ENCODE data around the gene NFATC2.

Gene NFATC2

DNA sequence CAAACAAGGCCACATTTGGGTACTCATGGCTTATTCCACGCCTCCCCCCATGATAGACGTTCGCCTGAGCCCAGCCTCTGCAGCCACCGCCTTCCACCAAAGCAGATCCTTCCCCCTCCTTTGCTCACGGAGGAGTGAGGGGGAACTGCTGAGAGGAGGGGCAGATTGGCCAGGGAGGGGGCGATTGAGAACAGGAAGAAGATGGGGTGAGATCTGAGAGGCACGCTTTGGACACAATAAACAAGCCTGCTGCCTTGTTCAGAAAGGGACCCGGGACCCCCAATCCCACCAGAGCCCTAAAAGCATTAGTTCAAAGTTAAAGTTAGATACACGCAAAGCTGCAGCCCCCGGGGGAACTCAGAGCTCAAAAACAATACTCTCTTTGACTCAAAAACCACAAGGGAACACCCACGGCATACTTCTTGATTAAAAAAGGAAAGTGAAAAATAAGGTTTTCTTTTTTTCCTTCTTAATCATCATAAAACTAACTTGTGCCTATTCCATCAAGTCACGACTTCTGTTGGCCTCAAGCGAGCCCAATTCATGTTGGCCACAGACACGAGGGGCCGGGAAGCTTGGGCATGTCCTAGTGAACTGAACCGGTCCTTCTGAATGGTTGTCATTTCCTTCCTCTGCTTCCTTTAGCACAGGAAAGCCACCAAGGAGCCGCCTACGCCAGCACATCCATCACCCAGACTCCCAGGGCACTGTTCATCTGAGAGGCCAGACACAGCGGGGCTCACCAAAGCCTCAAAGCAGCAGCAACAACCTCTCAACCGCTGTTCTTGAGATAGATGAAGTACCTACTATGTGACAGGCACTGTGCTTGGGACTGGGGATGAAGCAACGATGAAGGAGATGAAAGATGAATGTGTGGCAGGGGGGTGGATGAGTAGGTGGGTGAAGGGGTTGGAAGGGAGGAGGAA lies 44.7 kb downstream of the NFATC2 start:
- in situ Hi-C loops (cut with HindIII; ENCODE audit: low sequenced_read_pairs) = loop anchor here (5.0 to 10.0 kb wide), 2 partner anchors 36 to 97 kb away; no protein-coding TSS in a partner anchor

DNA sequence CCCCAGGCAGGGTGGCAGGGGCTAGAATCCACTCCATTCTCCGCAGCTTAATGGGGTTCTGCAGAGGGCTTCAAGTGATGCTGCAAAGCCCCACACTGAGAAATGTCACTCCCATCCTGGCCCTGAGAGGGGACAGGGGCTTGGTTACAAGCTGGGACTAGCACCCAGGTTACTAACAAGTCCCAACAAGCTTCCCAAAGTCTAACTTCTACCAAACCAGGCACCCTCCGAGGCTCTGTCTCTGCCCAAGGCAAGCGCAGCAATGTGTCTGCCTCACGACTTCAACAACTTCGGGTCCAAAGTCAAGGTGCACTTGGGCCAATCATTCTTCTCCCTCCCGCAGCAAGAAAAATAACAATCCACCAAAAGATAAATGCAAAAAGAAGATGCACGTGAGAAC lies 45.6 kb downstream of the NFATC2 start:
- in situ Hi-C loops (cut with HindIII; ENCODE audit: low sequenced_read_pairs) = loop anchor here (5.0 to 10.0 kb wide), 2 partner anchors 35 to 98 kb away; no protein-coding TSS in a partner anchor

DNA sequence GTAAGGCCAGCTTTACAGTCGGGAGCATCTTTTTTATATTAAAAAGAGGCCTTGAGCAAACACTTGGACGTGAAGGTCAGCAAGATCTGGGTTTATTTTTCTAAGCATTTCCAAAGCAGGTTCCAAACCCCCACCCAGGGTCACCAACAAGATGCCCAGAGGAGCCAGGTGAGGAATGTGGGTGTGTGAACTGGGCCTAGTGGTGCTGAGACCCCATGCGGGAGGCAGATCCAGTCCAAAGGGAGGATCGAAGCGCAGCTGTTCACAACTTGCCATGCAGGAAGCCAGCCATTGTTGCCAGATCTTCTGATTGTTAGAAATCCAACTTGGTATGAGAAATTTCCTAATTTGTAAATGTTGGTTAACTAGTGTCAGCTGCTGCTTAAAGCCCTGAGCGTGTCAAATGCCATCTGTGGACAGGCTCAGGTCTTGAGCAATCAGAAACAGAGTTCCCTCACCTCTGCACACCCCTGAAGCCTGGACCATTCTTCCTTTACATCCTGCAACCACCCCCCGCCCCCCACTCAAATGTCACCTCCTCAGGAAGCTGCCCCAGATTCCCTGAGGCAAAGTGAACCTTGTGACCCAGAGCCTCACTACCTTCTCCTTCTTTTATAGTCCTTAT lies 46.5 kb downstream of the NFATC2 start:
- in situ Hi-C loops (cut with HindIII; ENCODE audit: low sequenced_read_pairs) = loop anchor here (5.0 to 10.0 kb wide), 2 partner anchors 34 to 99 kb away; no protein-coding TSS in a partner anchor

DNA sequence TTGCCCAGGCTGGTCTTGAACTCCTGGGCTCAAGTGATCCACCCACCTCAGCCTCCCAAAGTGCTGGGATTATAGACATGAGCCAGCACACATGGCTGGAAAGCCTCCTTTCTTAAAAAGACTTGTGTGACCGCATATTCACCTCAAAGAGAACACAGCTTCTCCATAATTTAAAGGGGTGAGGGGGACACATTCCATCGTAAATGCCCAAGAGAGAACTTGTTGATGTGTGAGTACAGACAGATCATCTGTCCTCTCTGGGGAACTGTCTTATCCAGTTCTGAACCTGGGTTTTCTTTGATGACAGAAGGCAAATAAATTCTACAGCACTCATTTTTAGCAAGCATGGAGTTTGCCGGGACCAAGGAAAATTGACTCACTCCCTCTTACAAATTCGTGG lies 47.2 kb downstream of the NFATC2 start:
- in situ Hi-C loops (cut with HindIII; ENCODE audit: low sequenced_read_pairs) = loop anchor here (5.0 to 10.0 kb wide), 2 partner anchors 33 to 100 kb away; no protein-coding TSS in a partner anchor

DNA sequence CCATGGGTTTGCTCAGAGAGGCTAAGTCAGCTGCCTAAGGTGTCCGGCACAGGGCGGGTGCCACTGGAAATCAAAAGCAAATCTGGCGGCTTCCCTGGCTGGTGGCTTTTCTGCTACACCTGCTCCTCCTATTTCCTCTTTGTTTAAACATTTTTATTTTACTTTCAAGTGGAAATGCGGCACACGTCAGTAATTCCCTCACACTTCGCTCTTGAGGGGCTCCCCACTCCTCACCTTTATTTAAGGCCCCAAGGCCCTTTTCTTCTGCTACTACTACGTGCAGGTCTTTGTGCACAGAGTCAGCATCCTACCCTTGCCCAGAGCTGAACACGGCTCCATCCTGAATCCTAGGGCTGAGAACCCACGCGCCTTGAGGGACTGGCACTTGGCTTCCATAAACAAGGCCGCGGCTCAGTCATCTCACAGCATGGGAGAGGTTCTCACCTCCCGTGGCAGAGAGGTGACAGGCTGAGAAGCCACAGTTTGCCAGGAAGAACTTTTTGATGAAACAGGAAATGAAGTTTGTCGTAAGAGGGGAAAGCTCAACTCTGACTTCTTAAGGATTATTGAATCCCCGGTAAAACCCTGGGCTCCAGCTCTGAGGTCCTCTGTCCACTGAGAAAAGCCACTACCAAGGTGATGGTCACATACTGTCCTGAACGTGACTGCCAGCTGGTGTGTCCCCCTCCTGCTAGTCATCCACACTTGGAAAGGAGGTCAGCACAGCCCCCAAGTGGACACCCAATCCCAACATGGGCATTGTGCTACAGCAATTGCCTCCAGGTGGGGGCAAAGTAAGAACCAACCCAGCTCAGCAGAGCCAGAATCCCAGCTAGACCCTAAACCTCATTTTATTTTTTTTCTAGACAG lies 48.0 kb downstream of the NFATC2 start:
- in situ Hi-C loops (cut with HindIII; ENCODE audit: low sequenced_read_pairs) = loop anchor here (5.0 to 10.0 kb wide), 2 partner anchors 32 to 100 kb away; no protein-coding TSS in a partner anchor

DNA sequence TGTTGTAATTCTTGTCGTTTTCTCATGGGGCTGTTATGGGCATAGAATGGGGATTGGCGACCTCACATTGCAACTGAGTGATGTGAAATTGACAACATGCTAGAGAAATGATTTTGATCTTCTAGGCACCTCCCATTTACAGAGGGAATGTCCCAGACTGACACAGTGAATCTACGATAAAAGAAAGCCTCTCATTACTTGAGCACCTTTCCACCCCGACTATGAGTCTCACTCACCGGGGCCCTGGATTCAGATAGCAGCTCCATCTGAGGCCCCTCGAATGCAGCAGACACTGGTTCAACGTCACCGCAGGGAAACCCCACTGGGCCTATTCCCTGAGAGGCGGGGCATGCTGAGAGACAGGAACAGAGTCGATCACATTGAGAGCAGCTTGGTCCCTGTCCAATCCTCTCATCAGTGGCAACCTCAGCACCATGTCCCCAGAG lies 49.1 kb downstream of the NFATC2 start:
- in situ Hi-C loops (cut with HindIII; ENCODE audit: low sequenced_read_pairs) = loop anchor here (10.0 kb wide), 1 partner anchor 101 kb away; no protein-coding TSS in a partner anchor

DNA sequence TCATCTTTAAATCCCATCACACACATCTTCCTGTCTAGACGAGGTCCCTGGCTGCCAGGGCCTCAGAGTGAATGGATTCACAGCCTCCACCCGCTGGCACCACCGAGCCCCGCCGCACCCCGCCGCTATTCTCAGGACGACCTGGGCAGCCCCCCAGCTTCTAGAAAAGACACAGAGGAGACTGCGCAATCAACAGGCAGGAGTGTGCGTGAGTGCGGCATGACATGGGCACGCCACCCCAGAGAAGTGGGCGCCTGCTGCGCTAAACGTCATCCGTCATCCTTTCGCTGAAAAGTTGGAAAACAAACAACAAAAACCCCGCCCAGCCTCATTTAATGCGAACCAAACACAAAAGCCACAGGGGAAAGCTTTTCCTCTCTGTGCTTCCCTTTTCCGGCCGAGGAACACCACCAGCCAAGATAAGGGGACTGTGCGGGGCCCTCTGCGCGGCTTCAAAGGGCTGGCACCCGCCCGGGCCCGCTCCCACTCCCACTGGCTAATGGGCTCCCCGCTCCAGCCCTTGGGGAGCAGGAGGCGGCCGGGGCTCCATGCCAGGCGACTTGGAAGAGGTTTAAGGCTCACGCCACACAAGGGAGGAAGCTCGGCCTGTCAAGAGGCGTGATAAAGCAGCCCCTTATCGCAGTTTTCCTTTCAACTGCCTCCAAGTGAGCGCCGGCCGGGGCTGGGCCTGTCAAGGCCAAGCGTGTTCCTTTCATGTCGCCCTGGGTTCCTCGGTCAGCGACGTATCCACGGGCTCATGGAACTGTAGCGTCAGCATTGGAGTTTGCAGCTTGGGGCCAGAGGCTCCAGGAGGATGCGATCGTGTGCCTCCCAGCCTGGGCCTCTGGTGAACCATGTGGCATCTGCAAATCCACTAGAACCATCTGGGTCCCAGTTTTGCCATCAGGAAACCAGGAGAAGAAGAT lies 50.1 kb downstream of the NFATC2 start:
- in situ Hi-C loops (cut with HindIII; ENCODE audit: low sequenced_read_pairs) = loop anchor here (10.0 kb wide), 1 partner anchor 102 kb away; no protein-coding TSS in a partner anchor

DNA sequence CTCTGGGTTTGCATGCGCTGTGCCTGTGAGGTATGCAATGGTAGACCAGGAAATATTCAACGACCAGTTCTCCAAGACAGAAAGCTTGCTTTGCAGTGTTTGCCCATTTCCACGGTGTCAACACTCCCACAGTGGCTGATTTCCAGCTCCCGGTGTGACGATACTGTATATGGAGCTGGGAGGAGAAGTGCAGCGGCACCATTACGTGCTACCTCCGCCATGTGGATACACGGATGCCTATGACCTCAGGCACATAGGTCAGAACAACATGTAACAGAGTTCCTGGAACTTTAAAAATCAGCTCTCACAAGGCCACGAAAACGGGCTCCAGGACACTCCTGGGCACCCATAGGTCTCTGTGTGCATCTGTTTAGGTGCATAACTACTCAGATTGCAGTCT lies 51.1 kb downstream of the NFATC2 start:
- in situ Hi-C loops (cut with HindIII; ENCODE audit: low sequenced_read_pairs) = loop anchor here (10.0 kb wide), 1 partner anchor 103 kb away; no protein-coding TSS in a partner anchor

DNA sequence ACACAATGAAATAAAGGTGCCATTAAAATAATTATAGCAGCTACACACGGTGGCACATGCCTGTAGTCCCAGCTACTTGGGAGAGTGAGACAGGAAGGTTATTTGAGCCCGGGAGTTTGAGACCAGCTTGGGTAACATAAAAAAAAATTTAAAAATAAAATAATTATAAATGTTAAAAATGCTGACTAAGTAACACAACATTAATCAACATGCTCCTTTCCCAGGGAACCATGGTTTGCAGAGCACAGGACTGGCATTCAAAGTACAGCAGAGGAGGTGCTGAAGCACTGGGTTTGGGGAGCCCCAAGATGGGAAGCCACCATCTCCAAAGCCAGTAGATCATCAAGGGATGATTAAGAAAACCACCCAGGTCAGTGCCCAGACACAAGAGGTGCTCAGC lies 51.9 kb downstream of the NFATC2 start:
- in situ Hi-C loops (cut with HindIII; ENCODE audit: low sequenced_read_pairs) = loop anchor here (10.0 kb wide), 1 partner anchor 104 kb away; no protein-coding TSS in a partner anchor

DNA sequence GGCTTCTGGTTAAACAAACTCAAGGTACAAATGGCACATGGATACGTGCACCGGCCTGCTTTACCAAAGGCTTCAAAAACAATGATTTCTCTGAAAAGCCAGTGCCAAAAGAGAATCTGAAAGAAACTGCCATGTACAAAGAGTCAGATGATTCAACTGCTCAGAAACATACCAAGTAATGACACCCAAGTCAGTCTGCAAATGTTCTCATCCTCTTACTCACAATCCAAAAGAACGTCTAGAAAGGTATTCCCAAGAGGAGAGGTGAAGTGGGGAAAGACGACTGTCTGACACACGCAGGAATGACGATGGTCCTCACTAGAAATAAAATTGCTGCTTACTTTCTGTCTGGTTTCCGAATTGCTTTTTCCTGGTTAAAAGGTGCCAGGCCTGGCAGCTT lies 52.9 kb downstream of the NFATC2 start:
- in situ Hi-C loops (cut with HindIII; ENCODE audit: low sequenced_read_pairs) = loop anchor here (10.0 kb wide), 1 partner anchor 105 kb away; no protein-coding TSS in a partner anchor

DNA sequence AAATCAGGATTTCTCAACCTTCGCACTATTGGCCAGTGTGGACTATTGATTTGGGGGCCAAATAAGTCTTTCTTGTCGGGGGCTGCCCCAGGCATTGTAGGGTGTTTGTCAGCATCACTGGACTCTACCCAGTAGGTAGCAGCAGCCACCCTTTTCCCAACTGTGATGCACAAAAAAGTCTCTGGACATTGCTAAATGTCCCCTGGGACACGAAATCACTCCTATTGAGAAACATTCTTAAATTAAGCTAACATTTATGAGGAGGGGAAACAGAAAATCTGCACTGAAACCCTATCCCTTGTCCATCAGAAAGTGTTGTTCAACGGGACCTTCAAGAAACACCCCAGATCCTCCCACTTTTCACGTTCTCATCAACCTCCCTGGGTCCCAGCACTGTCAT lies 54.2 kb downstream of the NFATC2 start:
- in situ Hi-C loops (cut with HindIII; ENCODE audit: low sequenced_read_pairs) = no loop called here

DNA sequence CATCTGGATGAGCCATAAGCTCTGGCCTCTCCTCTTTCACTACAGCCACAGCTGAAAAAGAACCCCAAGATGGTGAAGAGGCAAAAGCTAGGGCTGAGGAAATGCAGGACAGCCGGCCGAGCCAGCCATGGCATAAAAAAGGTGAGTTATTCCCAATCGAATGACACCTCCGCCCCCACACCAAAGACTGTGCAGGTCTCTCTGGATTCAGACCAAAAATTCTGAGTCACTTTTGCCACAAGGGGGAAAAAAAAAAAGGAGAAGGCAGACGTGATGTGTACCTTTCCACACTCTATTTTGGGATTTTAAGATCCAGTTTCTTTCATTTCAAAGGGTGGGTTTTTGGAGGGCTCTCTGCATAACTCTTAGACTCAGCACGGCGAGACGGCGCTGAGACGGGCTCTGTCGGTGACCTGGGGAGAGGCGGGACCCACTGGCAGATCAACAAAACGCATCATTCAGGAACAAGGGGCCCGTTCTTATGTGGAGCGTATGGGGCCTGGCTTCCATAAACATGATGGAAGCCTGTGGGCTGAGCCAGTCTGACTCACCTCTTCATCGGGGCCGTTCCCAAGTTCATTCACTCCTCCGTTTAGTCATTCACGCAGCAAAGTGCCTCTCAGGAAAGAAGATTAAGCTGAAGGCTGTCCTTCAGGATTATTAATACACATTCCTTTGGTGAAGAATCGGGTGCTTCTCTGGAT lies 54.8 kb downstream of the NFATC2 start:
- in situ Hi-C loops (cut with HindIII; ENCODE audit: low sequenced_read_pairs) = no loop called here

DNA sequence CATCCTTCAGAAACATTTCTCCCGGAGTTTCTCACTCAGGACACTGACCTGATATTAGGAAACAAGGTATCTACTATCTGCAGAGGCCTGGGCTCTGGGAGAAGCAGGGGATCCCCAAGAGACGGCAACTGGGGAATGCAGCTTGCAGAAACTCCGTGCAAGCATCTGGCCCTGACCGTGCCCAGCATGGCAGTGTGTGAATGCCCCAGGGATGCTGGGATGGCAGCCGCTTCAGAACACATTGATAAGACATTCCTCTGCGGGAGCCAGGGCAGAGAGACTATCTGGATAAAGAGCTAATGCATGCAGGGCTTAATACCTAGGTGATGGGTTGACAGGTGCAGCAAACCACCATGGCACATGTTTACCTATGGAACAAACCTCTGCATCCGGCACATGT lies 55.4 kb downstream of the NFATC2 start:
- in situ Hi-C loops (cut with HindIII; ENCODE audit: low sequenced_read_pairs) = no loop called here

DNA sequence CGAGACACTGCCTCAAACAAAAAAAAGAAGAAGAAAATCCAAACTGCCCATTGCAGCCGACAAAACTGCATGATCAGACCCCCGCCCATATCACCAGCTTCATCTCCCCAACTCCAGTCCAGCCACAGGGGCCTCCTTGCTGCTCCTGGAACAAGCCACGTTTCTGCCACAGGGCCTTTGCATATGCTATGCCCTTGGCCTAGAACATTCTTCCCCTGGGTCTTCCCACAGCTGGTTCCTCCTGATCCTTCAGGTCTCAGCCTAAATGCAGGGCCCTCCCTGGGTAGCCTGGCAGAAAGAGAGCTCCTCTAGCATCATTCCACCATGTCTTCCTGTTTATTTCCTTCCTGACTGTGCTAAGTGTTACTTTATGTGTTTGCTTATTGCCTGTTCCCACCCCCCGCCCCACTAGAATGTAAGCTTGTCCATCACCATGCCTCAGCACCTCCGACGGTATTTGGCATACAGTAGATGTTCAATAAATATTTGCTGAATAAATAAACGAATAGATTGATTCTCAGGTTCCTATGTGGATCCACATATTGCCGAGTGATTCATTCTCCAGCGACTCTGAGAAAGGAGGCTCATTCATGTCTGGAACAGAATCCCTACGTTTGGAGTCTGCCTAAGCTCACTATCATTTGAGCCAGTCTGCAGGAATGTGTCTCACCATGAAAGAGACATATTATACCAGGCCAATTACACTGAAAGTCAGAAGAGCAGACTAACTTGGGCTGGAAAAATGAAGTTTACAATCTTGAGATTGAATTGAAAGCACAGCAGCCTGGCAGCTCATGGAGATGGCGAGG lies 56.1 kb downstream of the NFATC2 start:
- in situ Hi-C loops (cut with HindIII; ENCODE audit: low sequenced_read_pairs) = no loop called here

DNA sequence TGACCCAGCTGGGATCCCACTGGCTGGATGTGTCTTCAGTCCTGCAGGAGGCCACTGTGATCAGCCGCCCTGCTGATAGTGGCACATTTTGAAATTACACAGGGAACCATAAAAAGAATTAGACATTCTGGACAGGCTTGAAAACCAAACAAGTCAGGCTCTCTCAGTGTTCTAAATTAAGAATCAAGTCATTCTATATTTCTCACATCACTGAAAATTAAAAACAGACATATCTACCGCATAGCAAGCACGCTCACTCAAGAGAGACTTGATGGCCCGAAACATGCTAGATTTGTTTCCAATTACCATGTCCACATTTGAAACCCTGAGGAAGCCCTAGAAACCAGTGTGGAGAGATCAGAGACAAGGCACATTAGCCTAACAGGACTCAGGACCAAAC lies 57.7 kb downstream of the NFATC2 start:
- in situ Hi-C loops (cut with HindIII; ENCODE audit: low sequenced_read_pairs) = no loop called here

DNA sequence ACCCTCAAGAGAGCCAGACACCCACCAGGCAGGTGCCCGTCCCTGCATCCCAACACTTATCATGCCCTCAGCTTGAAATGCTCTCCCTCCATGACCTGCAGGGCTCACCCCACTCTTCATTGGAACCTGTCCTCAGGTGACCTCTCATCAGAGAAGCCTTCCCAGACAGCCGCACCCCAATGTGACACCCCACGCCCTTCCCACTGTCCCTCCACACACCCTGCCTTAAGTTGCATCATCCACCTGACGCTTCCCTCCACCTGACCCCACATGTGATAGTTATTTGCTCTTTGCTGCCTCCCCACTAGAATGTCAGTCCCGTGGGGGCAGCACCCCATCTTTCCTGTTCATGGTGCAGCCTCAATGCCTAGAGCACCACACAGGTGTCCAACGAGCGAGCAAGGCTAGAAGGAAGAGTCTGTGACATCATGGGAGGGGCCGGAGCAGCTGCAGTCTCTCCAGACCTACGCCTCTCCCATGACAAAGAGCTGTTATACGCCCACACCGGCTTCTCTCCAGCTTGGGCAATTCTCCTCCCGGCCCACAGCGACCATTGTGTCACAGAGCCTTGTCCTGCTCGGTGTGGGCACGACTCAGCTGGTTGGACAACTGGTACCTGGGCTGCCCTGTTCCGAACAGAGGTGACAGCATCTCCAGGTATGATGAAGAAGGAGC lies 58.2 kb downstream of the NFATC2 start:
- in situ Hi-C loops (cut with HindIII; ENCODE audit: low sequenced_read_pairs) = no loop called here

DNA sequence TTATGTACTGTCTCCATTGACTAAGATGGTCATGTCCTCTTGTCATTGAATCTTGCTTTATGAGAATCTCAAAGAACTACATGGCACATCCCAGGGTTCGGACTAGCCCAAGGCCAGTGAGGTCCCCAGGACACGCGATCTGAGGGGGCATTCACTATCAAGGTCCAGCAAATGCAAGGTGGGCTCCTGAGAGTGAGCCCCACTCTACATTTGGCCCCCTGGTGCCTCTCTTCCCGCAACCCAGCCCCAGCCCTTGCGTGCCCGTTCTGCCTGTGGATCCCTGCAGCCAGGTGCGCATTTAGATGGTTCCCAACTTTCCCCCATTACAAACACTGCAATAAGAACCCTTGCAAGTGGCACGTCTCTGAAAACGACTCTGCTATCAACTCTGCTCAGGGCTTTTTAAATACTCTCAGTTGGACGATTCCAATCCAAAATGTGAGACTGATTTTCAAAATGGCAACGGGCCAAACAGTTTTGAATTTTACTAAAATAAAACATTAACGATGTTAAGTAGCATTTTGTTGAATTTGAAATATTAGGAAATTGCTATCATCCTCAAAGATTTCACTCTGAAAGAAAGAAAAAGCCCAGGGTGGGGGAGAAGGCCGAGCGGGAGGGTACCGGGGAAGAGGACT lies 59.6 kb downstream of the NFATC2 start:
- in situ Hi-C loops (cut with HindIII; ENCODE audit: low sequenced_read_pairs) = no loop called here
